ENCODE data around the gene SNAP23. TPM values are rescaled to one million over a fixed set of nuclear protein-coding genes. Genes with fewer than 3 reads are reported as not detected.

The SNAP23 gene
- total and polyA plus RNA-seq, 2 experiments from 2014 or later = 58.8 to 88.1 TPM

- no peak overlapping the region for H3K4me2 ChIP-seq
Measured at GRCh38 chr15:42507514-42507913, 12.1 kb downstream of the SNAP23 start.

More at GRCh38 chr15:42507514-42507913, 12.1 kb downstream of the SNAP23 start:
- Histone ChIP-seq H3F3A (replicated peaks; ENCODE audit: low read depth) (no peaks in the 10 kb centered on the region), H3K4me3 (no peak overlapping the region), H3K27me3 (ENCODE audit: insufficient read depth) (no peaks in the 10 kb centered on the region), H3K27ac (ENCODE audit: low read depth) (no peak overlapping the region), H3K36me3 (ENCODE audit: insufficient read depth) (no peaks in the 10 kb centered on the region), H3K9me2 (ENCODE audit: insufficient read depth) (no peaks in the 10 kb centered on the region), H3K4me1 (ENCODE audit: insufficient read depth) (no peaks in the 10 kb centered on the region), H2AFZ (no peak overlapping the region), H4K20me1 (replicated peaks; ENCODE audit: insufficient read depth) (peaks cover 16% of the 10 kb centered on the region), H3K79me2 (replicated peaks; ENCODE audit: insufficient read depth) (peaks cover 63% of the 10 kb centered on the region)
- Mint-ChIP-seq H3K4me1 (no peaks in the 10 kb centered on the region), H3K27me3 (ENCODE audit: insufficient read depth, low read depth, poor library complexity) (peaks cover 1% of the 10 kb centered on the region), H3K4me3 (no peak overlapping the region), H3K27ac (no peak overlapping the region), H3K36me3 (ENCODE audit: low read depth) (no peaks in the 10 kb centered on the region), H3K9me3 (no peaks in the 10 kb centered on the region)
- ATAC-seq (no peak), DNase-seq (ENCODE audit: low spot score) (no peak)
- TF ChIP-seq EZH2phosphoT487 (IDR thresholded peaks at IDR 0.05; ENCODE audit: unreplicated experiment) (no peak), REST (IDR thresholded peaks at IDR 0.05; ENCODE audit: unreplicated experiment) (no peak), NANOG (IDR thresholded peaks at IDR 0.05; ENCODE audit: borderline replicate concordance) (no peak), STAT1 (IDR thresholded peaks at IDR 0.05; ENCODE audit: unreplicated experiment) (no peak), CREB1 (CRISPR knock-in tag; IDR thresholded peaks at IDR 0.05; ENCODE audit: low read depth) (no peak), ZNF331 (CRISPR knock-in tag; IDR thresholded peaks at IDR 0.05; ENCODE audit: low read depth) (no peak), JUNB (IDR thresholded peaks at IDR 0.05; ENCODE audit: unreplicated experiment) (no peak), EZH2 (IDR thresholded peaks at IDR 0.05; ENCODE audit: low read depth, unreplicated experiment) (no peak), CTCF (conservative IDR thresholded peaks at IDR 0.05; ENCODE audit: low read depth in 2 of 2) (no peak), ZNF462 (CRISPR knock-in tag; IDR thresholded peaks at IDR 0.05) (no peak), ETS1 (IDR thresholded peaks at IDR 0.05) (no peak), ZNF114 (CRISPR knock-in tag; IDR thresholded peaks at IDR 0.05) (no peak), POLR2AphosphoS5 (IDR thresholded peaks at IDR 0.05; ENCODE audit: low read depth) (no peak)

Data from GM23338 (cell line).